ENCODE measurements around the gene MGAT5.

Gene MGAT5

DNA sequence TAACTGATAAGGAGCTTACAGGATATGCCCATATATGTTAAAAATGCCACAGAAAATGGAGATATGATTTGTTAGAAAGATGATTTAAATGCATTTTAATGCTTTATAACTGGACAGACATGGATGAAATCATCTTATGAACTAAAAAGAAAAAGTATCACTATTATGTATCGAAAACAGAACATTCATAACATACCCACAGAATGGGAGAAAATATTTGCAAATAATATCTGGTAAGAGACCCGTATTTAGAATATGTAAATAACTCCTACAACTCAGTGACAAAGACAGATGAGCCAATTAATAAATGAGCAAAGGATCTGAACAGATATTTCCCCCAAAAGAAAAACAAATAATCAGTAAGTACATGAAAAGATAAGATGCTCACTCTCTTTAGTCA, 24.3 kb upstream of the MGAT5 start:
- Histone ChIP-seq H3K27ac (ENCODE audit: low read depth, low read length, poor library complexity, severe bottlenecking) (no peak overlapping the region), H3K4me2 (ENCODE audit: low read length) (no peak overlapping the region), H3K4me3 (ENCODE audit: low read depth, low read length, poor library complexity, severe bottlenecking) (no peak overlapping the region), H3K9me3 (ENCODE audit: low read length) (peaks cover 18% of the 10 kb centered on the region), H4K20me1 (ENCODE audit: insufficient read depth, low read length) (no peaks in the 10 kb centered on the region), H3K36me3 (ENCODE audit: insufficient read depth, low read length) (peaks cover 5% of the 10 kb centered on the region; the same call in 1 of the 2 replicates), H3K79me2 (ENCODE audit: insufficient read depth, low read length) (0 out of 2 replicates have a peak, but pooled peaks cover 9% of the 10 kb centered on the region), H3K27me3 (ENCODE audit: insufficient read depth, low read length) (no peaks in the 10 kb centered on the region), H3K4me1 (ENCODE audit: insufficient read depth, low read length, severe bottlenecking) (peaks cover 37% of the 10 kb centered on the region), H3F3A (ENCODE audit: insufficient read depth, low read length) (no peaks in the 10 kb centered on the region), H3K9me2 (ENCODE audit: low read depth, low read length) (no peaks in the 10 kb centered on the region), H2AFZ (ENCODE audit: low read length) (no peak overlapping the region), H3K9ac (ENCODE audit: low read length) (no peak overlapping the region)
- TF ChIP-seq, protein P1, sequence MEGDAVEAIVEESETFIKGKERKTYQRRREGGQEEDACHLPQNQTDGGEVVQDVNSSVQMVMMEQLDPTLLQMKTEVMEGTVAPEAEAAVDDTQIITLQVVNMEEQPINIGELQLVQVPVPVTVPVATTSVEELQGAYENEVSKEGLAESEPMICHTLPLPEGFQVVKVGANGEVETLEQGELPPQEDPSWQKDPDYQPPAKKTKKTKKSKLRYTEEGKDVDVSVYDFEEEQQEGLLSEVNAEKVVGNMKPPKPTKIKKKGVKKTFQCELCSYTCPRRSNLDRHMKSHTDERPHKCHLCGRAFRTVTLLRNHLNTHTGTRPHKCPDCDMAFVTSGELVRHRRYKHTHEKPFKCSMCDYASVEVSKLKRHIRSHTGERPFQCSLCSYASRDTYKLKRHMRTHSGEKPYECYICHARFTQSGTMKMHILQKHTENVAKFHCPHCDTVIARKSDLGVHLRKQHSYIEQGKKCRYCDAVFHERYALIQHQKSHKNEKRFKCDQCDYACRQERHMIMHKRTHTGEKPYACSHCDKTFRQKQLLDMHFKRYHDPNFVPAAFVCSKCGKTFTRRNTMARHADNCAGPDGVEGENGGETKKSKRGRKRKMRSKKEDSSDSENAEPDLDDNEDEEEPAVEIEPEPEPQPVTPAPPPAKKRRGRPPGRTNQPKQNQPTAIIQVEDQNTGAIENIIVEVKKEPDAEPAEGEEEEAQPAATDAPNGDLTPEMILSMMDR (IDR thresholded peaks at IDR 0.05; ENCODE audit: low read length): no peak
- TF ChIP-seq EZH2 (IDR thresholded peaks at IDR 0.05; ENCODE audit: borderline replicate concordance, low read length): no peak

DNA sequence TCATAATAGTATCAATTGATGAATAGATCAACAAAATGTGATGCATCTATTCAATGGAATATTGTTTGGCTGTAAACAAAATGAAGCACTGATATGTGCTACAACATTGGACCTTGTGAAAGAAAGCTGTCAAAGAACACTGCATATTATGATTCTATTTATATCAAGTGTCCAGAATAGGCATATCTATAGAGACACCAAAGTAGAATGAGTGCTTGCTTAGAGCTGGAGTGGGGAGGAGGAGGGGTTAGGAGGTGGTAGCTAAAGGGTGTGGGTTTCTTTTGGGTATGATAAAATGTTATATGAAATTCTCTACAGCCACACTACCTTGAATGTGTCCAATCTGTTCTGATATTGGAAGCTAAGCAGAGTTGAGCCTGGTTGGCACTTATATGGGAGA, 23.0 kb upstream of the MGAT5 start:
- peaks cover 40% of the 10 kb centered on the region for H3K4me1 ChIP-seq (ENCODE audit: insufficient read depth, low read length, severe bottlenecking)
- H3K27me3 ChIP-seq (ENCODE audit: insufficient read depth, low read length): no peaks in the 10 kb centered on the region
- H3K36me3 ChIP-seq (ENCODE audit: insufficient read depth, low read length): peaks cover 7% of the 10 kb centered on the region; the same call in 1 of the 2 replicates
- no peaks in the 10 kb centered on the region for H3K9me2 ChIP-seq (ENCODE audit: low read depth, low read length)
- no peak overlapping the region for H3K4me3 ChIP-seq (ENCODE audit: low read depth, low read length, poor library complexity, severe bottlenecking)
- 0 out of 2 replicates have a peak, but pooled peaks cover 9% of the 10 kb centered on the region for H3K79me2 ChIP-seq (ENCODE audit: insufficient read depth, low read length)
- H3K4me2 ChIP-seq (ENCODE audit: low read length): no peak overlapping the region
- H3F3A ChIP-seq (ENCODE audit: insufficient read depth, low read length): no peaks in the 10 kb centered on the region
- no peak overlapping the region for H3K9ac ChIP-seq (ENCODE audit: low read length)
- no peak overlapping the region for H2AFZ ChIP-seq (ENCODE audit: low read length)
- H4K20me1 ChIP-seq (ENCODE audit: insufficient read depth, low read length): no peaks in the 10 kb centered on the region
- no peak for TF ChIP-seq EZH2 (IDR thresholded peaks at IDR 0.05; ENCODE audit: borderline replicate concordance, low read length)
- TF ChIP-seq, protein P1 (IDR thresholded peaks at IDR 0.05; ENCODE audit: low read length): no peak
- H3K9me3 ChIP-seq (ENCODE audit: low read length): peaks cover 18% of the 10 kb centered on the region
- peak overlapping the region; percentile 82 for H3K27ac ChIP-seq (ENCODE audit: low read depth, low read length, poor library complexity, severe bottlenecking)

DNA sequence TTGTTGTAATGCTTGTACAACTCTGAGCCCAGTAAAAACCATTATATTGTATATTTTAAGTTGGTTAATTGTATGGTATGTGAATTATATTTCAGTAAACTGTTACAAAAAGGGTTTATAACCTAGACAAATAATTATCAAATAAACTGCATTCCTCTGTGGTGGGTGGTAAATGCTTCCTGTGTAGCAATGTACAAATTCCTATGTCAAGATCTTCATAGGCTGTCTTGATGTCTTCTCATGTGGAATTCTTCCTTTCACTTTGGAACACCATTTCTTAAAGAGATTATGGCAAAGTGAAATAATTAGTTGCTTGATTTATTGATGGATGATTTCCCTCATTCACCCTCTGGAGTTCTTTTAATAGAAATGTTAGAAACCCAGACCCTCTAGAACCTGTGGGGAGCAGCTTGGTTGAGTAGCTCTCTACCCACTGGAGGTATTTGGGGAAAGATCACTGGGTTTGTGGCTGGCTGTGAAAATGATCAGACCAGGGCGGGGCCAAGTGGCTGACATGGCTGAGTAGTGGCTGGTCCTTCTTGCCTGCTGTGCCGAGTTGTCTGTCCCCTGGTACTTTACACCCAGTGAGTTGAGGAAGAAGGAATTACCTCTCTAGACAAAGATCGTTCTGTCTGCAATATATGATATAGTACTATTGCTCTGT, 22.4 kb upstream of the MGAT5 start:
- 0 out of 2 replicates have a peak, but pooled peaks cover 9% of the 10 kb centered on the region for H3K79me2 ChIP-seq (ENCODE audit: insufficient read depth, low read length)
- no peak overlapping the region for H2AFZ ChIP-seq (ENCODE audit: low read length)
- H3K9ac ChIP-seq (ENCODE audit: low read length): no peak overlapping the region
- H3K9me2 ChIP-seq (ENCODE audit: low read depth, low read length): no peaks in the 10 kb centered on the region
- no peaks in the 10 kb centered on the region for H3K27me3 ChIP-seq (ENCODE audit: insufficient read depth, low read length)
- TF ChIP-seq, protein P1 (IDR thresholded peaks at IDR 0.05; ENCODE audit: low read length): no peak
- no peak for TF ChIP-seq EZH2 (IDR thresholded peaks at IDR 0.05; ENCODE audit: borderline replicate concordance, low read length)
- peaks cover 18% of the 10 kb centered on the region for H3K9me3 ChIP-seq (ENCODE audit: low read length)
- no peak overlapping the region for H3K4me3 ChIP-seq (ENCODE audit: low read depth, low read length, poor library complexity, severe bottlenecking)
- H3K4me1 ChIP-seq (ENCODE audit: insufficient read depth, low read length, severe bottlenecking): peaks cover 40% of the 10 kb centered on the region
- peaks cover 9% of the 10 kb centered on the region; the same call in 1 of the 2 replicates for H3K36me3 ChIP-seq (ENCODE audit: insufficient read depth, low read length)
- peak overlapping the region; percentile 82 for H3K27ac ChIP-seq (ENCODE audit: low read depth, low read length, poor library complexity, severe bottlenecking)
- H4K20me1 ChIP-seq (ENCODE audit: insufficient read depth, low read length): no peaks in the 10 kb centered on the region
- peak overlapping the region; percentile 16; the same call in 1 of the 2 replicates for H3K4me2 ChIP-seq (ENCODE audit: low read length)
- no peaks in the 10 kb centered on the region for H3F3A ChIP-seq (ENCODE audit: insufficient read depth, low read length)
